Limb (tissue), 2 donors: ENCODE measurements around the gene USP17L10.
"Not testable (repeated sequence)": the region's sequence is repeated elsewhere in the genome, so short reads cannot be mapped to it uniquely, and the experiment has no call there.

Source experiments
- DNase-seq, 2 donors: peaks; one replicate each; pipeline ENCODE4 v3.0.0-alpha.2; 2016; ENCODE audit errors: extremely low spot score in 2 of 2

USP17L10 gene, protein sequence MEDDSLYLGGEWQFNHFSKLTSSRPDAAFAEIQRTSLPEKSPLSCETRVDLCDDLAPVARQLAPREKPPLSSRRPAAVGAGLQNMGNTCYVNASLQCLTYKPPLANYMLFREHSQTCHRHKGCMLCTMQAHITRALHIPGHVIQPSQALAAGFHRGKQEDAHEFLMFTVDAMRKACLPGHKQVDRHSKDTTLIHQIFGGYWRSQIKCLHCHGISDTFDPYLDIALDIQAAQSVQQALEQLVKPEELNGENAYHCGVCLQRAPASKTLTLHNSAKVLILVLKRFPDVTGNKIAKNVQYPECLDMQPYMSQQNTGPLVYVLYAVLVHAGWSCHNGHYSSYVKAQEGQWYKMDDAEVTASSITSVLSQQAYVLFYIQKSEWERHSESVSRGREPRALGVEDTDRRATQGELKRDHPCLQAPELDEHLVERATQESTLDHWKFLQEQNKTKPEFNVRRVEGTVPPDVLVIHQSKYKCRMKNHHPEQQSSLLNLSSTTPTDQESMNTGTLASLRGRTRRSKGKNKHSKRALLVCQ

GRCh38 chr4:9210357-9210756 lies at the start of gene USP17L10:
Gene USP17L10, plus strand, starts transcription at chr4:9210657. Its CDS starts 0 bp downstream, at chr4:9210657.
- not testable (repeated sequence) for DNase-seq

DNA sequence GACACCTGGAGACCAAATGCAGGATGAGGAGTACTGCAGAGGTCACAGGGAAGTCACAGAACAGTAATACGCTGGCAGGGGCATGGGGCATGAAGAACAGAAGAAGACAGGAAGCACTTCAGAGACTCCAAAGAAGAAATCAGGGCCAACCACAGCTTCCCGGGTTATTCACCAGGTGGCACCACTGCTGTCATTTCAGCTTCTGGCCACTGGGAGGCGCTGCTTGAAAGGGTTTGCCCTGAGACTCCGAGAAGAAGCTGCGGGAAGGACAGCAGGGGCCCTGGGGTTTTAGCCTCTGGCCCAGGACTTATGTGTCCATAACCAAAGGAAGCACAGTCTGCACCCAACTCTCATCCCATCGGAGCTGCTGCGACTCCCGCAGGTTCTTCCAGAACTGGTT lies 44.5 kb upstream of the USP17L10 start:
- DNase-seq, result not testable (repeated sequence)

DNA sequence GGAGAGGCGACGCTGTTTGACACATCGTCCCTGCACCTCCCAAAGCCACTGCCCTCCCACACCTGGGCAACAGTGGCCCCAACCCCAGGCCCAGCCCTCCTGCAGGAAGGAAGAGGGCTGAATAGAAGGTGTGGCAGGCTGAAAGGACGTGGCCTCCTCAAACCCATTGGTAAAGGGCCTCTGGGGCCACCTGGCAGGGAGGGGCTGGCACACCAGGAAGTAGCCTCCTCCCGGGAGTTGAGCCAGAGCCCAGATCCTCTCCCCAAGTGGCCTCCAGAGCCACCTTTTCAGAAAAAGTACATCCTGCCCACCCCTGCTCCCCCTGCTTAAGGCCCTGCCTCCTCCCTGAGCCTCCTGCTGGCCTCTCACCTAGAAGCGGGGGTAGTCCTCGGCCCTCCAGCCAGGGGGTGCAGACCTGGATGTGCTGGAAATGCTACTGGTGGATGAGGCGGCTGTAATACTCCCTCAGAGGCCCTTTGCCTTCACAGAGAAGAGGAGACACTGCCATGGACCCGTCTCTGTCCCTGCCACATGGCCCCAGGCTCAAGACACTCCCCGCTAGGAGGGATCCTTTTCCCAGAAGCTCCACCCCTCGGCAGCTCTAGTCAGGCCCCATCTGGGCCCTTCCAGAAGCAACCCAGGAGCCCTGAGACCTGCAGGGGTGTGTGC lies 40.5 kb upstream of the USP17L10 start, which contains the start of gene FAM90A26:
Gene FAM90A26, plus strand, starts transcription at position 619 of the 669 bp plus-strand sequence. CDS start 2,764 bp downstream, outside the sequence.
- not testable (repeated sequence) for DNase-seq

DNA sequence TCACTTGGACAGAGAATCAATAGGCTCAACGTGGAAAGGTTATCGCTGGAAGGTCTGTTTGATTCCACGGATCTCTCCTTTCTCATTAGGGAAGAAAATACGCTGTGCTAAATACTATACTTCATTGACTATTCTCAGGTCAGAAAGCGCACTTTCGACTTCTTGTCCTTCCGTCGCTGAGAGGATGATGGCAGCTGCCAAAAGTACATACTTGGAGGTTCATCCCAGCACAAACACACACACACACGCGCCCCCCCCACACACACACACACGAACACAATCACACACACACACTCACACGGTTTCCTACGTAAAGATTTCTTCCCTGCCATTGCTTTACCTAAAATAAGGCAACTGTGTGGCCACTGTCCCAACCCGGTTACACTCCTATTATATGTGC lies 4.2 kb downstream of the USP17L10 start:
- not testable (repeated sequence) for DNase-seq

- DNase-seq, result not testable (repeated sequence)
These were observed 4.6 kb downstream of the USP17L10 start, which contains the start of gene USP17L11 for GRCh38 chr4:9215105-9215504. Gene USP17L11, plus strand, starts transcription at chr4:9215405. Its CDS starts 0 bp downstream, at chr4:9215405.

- not testable (repeated sequence) for DNase-seq
These were observed 9.4 kb downstream of the USP17L10 start, which contains the start of gene USP17L12 for GRCh38 chr4:9219852-9220251. Gene USP17L12, plus strand, starts transcription at chr4:9220152. Its CDS starts 0 bp downstream, at chr4:9220152.

DNA sequence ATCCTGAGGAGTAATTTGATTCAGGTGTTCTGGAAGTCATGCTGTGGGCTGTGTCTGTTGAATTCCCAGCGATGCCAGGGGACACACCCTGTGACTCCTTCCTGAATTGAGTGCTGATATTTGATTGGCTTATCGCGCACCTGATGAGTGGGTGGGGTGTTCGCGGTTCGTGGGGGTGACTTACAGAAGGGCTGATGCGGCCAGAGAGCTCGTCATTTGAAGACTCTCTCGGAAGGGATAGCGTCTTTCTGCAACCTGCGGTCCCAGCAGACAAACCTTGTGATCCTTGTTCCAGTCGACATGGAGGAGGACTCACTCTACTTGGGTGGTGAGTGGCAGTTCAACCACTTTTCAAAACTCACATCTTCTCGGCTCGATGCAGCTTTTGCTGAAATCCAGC lies 14.1 kb downstream of the USP17L10 start, which contains the start of gene USP17L13:
Gene USP17L13, plus strand, starts transcription at position 301 of the 400 bp plus-strand sequence. Its CDS starts 0 bp downstream, at position 301.
- not testable (repeated sequence) for DNase-seq

GRCh38 chr4:9230249-9230648 lies 19.8 kb downstream of the USP17L10 start:
- not testable (repeated sequence) for DNase-seq

GRCh38 chr4:9234085-9234484 lies 23.6 kb downstream of the USP17L10 start, which contains the start of gene USP17L15:
Gene USP17L15, plus strand, starts transcription at chr4:9234385. Its CDS starts 0 bp downstream, at chr4:9234385.
- not testable (repeated sequence) for DNase-seq

DNA sequence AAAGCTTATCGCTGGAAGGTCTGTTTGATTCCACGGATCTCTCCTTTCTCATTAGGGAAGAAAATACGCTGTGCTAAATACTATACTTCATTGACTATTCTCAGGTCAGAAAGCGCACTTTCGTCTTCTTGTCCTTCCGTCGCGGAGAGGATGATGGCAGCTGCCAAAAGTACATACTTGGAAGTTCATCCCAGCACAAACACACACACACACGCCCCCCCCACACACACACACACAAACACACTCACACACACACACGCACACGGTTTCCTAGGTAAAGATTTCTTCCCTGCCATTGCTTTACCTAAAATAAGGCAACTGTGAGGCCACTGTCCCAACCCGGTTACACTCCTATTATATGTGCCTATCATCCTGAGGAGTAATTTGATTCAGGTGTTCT lies 28.0 kb downstream of the USP17L10 start:
- DNase-seq, result peak in 1 of 2 donors; percentile 0

- not testable (repeated sequence) for DNase-seq
These were observed 33.1 kb downstream of the USP17L10 start, which contains the start of gene USP17L17 for GRCh38 chr4:9243579-9243978. Gene USP17L17, plus strand, starts transcription at chr4:9243879. Its CDS starts 0 bp downstream, at chr4:9243879.

DNA sequence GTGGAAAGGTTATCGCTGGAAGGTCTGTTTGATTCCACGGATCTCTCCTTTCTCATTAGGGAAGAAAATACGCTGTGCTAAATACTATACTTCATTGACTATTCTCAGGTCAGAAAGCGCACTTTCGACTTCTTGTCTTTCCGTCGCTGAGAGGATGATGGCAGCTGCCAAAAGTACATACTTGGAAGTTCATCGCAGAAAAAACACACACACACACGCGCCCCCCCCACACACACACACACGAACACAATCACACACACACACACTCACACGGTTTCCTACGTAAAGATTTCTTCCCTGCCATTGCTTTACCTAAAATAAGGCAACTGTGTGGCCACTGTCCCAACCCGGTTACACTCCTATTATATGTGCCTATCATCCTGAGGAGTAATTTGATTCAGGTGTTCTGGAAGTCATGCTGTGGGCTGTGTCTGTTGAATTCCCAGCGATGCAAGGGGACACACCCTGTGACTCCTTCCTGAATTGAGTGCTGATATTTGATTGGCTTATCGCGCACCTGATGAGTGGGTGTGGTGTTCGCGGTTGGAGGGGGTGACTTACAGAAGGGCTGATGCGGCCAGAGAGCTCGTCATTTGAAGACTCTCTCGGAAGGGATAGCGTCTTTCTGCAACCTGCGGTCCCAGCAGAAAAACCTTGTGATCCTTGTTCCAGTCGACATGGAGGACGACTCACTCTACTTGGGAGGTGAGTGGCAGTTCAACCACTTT lies 37.7 kb downstream of the USP17L10 start, which contains the start of gene USP17L18:
Gene USP17L18, plus strand, starts transcription at position 678 of the 728 bp plus-strand sequence. Its CDS starts 0 bp downstream, at position 678.
- not testable (repeated sequence) for DNase-seq

GRCh38 chr4:9253078-9253477 lies 42.6 kb downstream of the USP17L10 start, which contains the start of gene USP17L19:
Gene USP17L19, plus strand, starts transcription at chr4:9253378. Its CDS starts 0 bp downstream, at chr4:9253378.
- DNase-seq, result not testable (repeated sequence)

DNA sequence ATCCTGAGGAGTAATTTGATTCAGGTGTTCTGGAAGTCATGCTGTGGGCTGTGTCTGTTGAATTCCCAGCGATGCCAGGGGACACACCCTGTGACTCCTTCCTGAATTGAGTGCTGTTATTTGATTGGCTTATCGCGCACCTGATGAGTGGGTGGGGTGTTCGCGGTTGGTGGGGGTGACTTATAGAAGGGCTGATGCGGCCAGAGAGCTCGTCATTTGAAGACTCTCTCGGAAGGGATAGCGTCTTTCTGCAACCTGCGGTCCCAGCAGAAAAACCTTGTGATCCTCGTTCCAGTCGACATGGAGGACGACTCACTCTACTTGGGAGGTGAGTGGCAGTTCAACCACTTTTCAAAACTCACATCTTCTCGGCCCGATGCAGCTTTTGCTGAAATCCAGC lies 47.4 kb downstream of the USP17L10 start, which contains the start of gene USP17L20:
Gene USP17L20, plus strand, starts transcription at position 301 of the 400 bp plus-strand sequence. Its CDS starts 0 bp downstream, at position 301.
- not testable (repeated sequence) for DNase-seq
